Upper lobe of left lung (tissue), 4 donors: ENCODE measurements around the gene CD8B.

Experiments
- CTCF ChIP-seq, 6 experiments: fragments of 450-650 bp in 4 of 6; fragments of 200-600 bp in 2 of 6; sonication (generic) in 2 of 6; IDR thresholded peaks; one replicate each; pipeline ENCODE4 v1.5.1; 2016 to 2019; ENCODE audit warnings: antibody characterized with exemption in 6 of 6
- EP300 ChIP-seq, 4 donors: sonication (generic); formaldehyde crosslinking; IDR thresholded peaks; one replicate each; pipeline ENCODE4 v1.5.1; 2017; ENCODE audit warnings: antibody characterized with exemption in 4 of 4, control low read depth in 2 of 4
- POLR2A ChIP-seq, 4 donors: fragments of 450-650 bp; IDR thresholded peaks; one replicate each; pipeline ENCODE4 v1.5.1; 2016 to 2017; ENCODE audit warnings: antibody characterized with exemption in 4 of 4, mild to moderate bottlenecking in 2 of 4
- POLR2AphosphoS5 ChIP-seq, 2 donors: sonication (generic); formaldehyde crosslinking; IDR thresholded peaks; one replicate each; pipeline ENCODE4 v1.5.1; 2017; ENCODE audit warnings: antibody characterized with exemption in 2 of 2

GRCh38 chr2:86822668-86823345 lies 38.9 kb downstream of the CD8B start:
- TF ChIP-seq CTCF (IDR thresholded peaks at IDR 0.05): no peak
- no peak for TF ChIP-seq POLR2A (IDR thresholded peaks at IDR 0.05)
- no peak for TF ChIP-seq POLR2AphosphoS5 (IDR thresholded peaks at IDR 0.05)
- no peak for TF ChIP-seq EP300 (IDR thresholded peaks at IDR 0.05)
